Lower leg skin (tissue), 4 donors: ENCODE data around the gene IL10. TPM values are rescaled to one million over a fixed set of nuclear protein-coding genes. Genes with fewer than 3 reads are reported as not detected.

Experiments
- DNase-seq, 2 donors: peaks; one replicate each; pipeline ENCODE4 v3.0.0-alpha.2; 2019; ENCODE audit warnings: low spot score in 2 of 2
- H3K4me3 ChIP-seq: fragments of 200-600 bp; sonication (generic); 2 replicates; pipeline ENCODE4 v1.5.1; 2017; ENCODE audit warnings: mild to moderate bottlenecking, low read depth; ENCODE audit not compliant: poor library complexity, severe bottlenecking
- CTCF ChIP-seq, 3 donors: fragments of 450-650 bp; IDR thresholded peaks; one replicate each; pipeline ENCODE4 v1.5.1; 2016; ENCODE audit warnings: antibody characterized with exemption in 3 of 3, mild to moderate bottlenecking in 3 of 3, moderate library complexity in 2 of 3
- POLR2A ChIP-seq, 2 donors: fragments of 450-650 bp; IDR thresholded peaks; one replicate each; pipeline ENCODE4 v1.6.1; 2016 to 2017; ENCODE audit warnings: antibody characterized with exemption in 2 of 2, mild to moderate bottlenecking in 1 of 2, moderate library complexity in 1 of 2
- WGBS, 2 donors: methylation state at CpG; one replicate each; pipeline ENCODE4 v1.1.5; 2018; 5-methylcytosine and 5-hydroxymethylcytosine counted together
- intact Hi-C: fragments of 100-400 bp; cut with DNase I; formaldehyde crosslinking; loops from one replicate; pipeline ENCODE4 v1.15.0; 2023; ENCODE audit warnings: low total_unique reads
- total RNA-seq, 4 donors: library from RNA; depleted of rRNA; stranded (reverse); fragments of >200 nt; gene quantifications; one replicate each; pipeline ENCODE4 v1.1.0, GENCODE V29; 2016

The IL10 gene
- total RNA-seq, 4 donors from 2014 or later: 0.32 to 0.72 TPM; not detected in 2

GRCh38 chr1:206778031-206778430, 5.7 kb upstream of the IL10 start:
- WGBS, 2 donors: 93 to 97% methylated on average over 7 of the region's 7 CpGs
- intact Hi-C loops: no loop called here
- TF ChIP-seq POLR2A (IDR thresholded peaks at IDR 0.05) (no peak), CTCF (IDR thresholded peaks at IDR 0.05) (no peak)

GRCh38 chr1:206776229-206776628, 3.9 kb upstream of the IL10 start:
- no peak for TF ChIP-seq CTCF (IDR thresholded peaks at IDR 0.05)
- TF ChIP-seq POLR2A (IDR thresholded peaks at IDR 0.05): no peak
- 70 to 74% methylated on average over 4 of the region's 4 CpGs for WGBS, 2 donors
- intact Hi-C loops: no loop called here
- H3K4me3 ChIP-seq: no peak overlapping the region
- peak in 1 of 2 donors; percentile 17 for DNase-seq

More at GRCh38 chr1:206778031-206778430, 5.7 kb upstream of the IL10 start:
- H3K4me3 ChIP-seq: no peak overlapping the region
- DNase-seq: peak in 1 of 2 donors; percentile 54

GRCh38 chr1:206774093-206774492, 1.8 kb upstream of the IL10 start:
- DNase-seq: no peak
- WGBS, 2 donors: 77 to 83% methylated on average over 3 of the region's 3 CpGs
- no peak for TF ChIP-seq CTCF (IDR thresholded peaks at IDR 0.05)
- TF ChIP-seq POLR2A (IDR thresholded peaks at IDR 0.05): no peak
- intact Hi-C loops: no loop called here
- H3K4me3 ChIP-seq: no peak overlapping the region

- WGBS, 2 donors: 58 to 59% methylated on average over 4 of the region's 4 CpGs
Observed at GRCh38 chr1:206771338-206771692, 979 bp downstream of the IL10 start.

GRCh38 chr1:206770531-206771337, 1.6 kb downstream of the IL10 start, which contains the start of gene IL19:
Gene IL19 (plus strand): TSS chr1:206770773. CDS start chr1:206836663, 65,890 bp downstream.
- TF ChIP-seq POLR2A (IDR thresholded peaks at IDR 0.05): no peak
- no peak for TF ChIP-seq CTCF (IDR thresholded peaks at IDR 0.05)
- no peak for DNase-seq
- intact Hi-C loops: no loop called here
- WGBS, 2 donors: 56 to 58% methylated on average over 9 of the region's 9 CpGs
- H3K4me3 ChIP-seq: no peak within 1 kb of the TSS

More at GRCh38 chr1:206771338-206771692, 979 bp downstream of the IL10 start:
- intact Hi-C loops: no loop called here
- H3K4me3 ChIP-seq: no peak overlapping the region
- no peak for TF ChIP-seq CTCF (IDR thresholded peaks at IDR 0.05)
- no peak for TF ChIP-seq POLR2A (IDR thresholded peaks at IDR 0.05)
- no peak for DNase-seq
